Hepatocyte (in vitro differentiated cells): ENCODE measurements around the gene LEFTY2.

Experiments used
- EZH2 ChIP-seq: fragments of 200-600 bp; sonication (generic); IDR thresholded peaks from 2 replicates; pipeline ENCODE4 v1.6.1; 2016; ENCODE audit warnings: antibody characterized with exemption, mild to moderate bottlenecking, borderline replicate concordance
- TF ChIP-seq, protein P1 (sequence below): fragments of 200-600 bp; sonication (generic); IDR thresholded peaks from 2 replicates; pipeline ENCODE4 v1.5.1; 2016; ENCODE audit warnings: antibody characterized with exemption, mild to moderate bottlenecking; ENCODE audit not compliant: poor library complexity

DNA sequence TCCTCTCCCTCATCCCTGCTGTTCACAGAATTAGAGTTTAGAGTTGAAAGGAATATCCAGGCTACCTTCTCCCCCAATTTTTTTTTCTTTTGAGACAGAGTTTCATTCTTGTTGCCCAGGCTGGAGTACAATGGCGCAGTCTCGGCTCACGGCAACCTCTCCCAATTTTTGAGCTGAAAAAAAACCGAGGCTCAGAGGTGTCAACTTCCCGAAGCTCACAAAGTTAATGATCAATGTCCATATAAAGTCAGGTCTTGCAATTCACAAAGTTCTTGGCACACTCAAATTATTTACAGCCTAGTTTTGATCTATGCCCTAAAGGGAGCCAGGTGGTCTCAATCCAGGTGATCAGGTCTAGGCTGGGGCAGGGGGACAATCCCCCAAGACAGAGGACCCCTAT, 51.3 kb downstream of the LEFTY2 start:
- TF ChIP-seq, protein P1, sequence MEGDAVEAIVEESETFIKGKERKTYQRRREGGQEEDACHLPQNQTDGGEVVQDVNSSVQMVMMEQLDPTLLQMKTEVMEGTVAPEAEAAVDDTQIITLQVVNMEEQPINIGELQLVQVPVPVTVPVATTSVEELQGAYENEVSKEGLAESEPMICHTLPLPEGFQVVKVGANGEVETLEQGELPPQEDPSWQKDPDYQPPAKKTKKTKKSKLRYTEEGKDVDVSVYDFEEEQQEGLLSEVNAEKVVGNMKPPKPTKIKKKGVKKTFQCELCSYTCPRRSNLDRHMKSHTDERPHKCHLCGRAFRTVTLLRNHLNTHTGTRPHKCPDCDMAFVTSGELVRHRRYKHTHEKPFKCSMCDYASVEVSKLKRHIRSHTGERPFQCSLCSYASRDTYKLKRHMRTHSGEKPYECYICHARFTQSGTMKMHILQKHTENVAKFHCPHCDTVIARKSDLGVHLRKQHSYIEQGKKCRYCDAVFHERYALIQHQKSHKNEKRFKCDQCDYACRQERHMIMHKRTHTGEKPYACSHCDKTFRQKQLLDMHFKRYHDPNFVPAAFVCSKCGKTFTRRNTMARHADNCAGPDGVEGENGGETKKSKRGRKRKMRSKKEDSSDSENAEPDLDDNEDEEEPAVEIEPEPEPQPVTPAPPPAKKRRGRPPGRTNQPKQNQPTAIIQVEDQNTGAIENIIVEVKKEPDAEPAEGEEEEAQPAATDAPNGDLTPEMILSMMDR: no peak
- TF ChIP-seq EZH2: no peak
